ENCODE results near the gene ISLR.

DNA sequence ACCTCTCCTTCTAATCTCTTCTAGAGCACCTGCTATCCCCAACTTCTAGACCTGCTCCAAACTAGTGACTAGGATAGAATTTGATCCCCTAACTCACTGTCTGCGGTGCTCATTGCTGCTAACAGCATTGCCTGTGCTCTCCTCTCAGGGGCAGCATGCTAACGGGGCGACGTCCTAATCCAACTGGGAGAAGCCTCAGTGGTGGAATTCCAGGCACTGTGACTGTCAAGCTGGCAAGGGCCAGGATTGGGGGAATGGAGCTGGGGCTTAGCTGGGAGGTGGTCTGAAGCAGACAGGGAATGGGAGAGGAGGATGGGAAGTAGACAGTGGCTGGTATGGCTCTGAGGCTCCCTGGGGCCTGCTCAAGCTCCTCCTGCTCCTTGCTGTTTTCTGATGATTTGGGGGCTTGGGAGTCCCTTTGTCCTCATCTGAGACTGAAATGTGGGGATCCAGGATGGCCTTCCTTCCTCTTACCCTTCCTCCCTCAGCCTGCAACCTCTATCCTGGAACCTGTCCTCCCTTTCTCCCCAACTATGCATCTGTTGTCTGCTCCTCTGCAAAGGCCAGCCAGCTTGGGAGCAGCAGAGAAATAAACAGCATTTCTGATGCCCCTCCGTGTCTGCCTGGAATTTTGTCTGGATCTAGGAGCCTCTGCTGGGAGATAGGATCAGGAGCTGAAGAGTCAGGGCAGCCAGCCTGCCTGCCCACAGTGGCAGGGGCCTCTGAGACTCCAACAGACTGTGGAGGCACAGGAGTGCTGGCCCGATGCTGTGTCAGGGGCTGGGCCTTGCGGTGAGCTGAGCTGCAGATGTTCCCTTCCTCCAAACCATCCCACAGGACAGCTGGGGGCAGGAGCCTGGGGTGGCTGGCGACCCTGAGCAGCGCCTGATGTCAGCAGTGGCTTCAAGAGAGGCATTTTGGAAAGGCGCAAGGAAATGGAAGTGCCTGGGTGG is 3.0 kb downstream of the ISLR start:
- TF ChIP-seq, protein P1, sequence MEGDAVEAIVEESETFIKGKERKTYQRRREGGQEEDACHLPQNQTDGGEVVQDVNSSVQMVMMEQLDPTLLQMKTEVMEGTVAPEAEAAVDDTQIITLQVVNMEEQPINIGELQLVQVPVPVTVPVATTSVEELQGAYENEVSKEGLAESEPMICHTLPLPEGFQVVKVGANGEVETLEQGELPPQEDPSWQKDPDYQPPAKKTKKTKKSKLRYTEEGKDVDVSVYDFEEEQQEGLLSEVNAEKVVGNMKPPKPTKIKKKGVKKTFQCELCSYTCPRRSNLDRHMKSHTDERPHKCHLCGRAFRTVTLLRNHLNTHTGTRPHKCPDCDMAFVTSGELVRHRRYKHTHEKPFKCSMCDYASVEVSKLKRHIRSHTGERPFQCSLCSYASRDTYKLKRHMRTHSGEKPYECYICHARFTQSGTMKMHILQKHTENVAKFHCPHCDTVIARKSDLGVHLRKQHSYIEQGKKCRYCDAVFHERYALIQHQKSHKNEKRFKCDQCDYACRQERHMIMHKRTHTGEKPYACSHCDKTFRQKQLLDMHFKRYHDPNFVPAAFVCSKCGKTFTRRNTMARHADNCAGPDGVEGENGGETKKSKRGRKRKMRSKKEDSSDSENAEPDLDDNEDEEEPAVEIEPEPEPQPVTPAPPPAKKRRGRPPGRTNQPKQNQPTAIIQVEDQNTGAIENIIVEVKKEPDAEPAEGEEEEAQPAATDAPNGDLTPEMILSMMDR (IDR thresholded peaks at IDR 0.05; ENCODE audit: insufficient read depth, low read length): no peak
- TF ChIP-seq POLR2AphosphoS5 (IDR thresholded peaks at IDR 0.05; ENCODE audit: low read depth): no peak
- TF ChIP-seq GABPA (IDR thresholded peaks at IDR 0.05; ENCODE audit: low read depth): no peak

Measured in HL-60 (cell line).